ENCODE measurements around the gene RAB8B. TPM values are rescaled to one million over a fixed set of nuclear protein-coding genes. Genes with fewer than 3 reads are reported as not detected.

The RAB8B gene
- total RNA-seq (2014; rRNA removed; shearing (Covaris generic)), result 42.4 and 52.0 TPM in 2 replicates

GRCh38 chr15:63188926-63189871 is at the start of gene RAB8B:
RAB8B (plus strand) TSS chr15:63189606; CDS start chr15:63189625, 19 bp downstream.
- DNase-seq (ENCODE audit: low read depth), result peak; percentile 98

DNA sequence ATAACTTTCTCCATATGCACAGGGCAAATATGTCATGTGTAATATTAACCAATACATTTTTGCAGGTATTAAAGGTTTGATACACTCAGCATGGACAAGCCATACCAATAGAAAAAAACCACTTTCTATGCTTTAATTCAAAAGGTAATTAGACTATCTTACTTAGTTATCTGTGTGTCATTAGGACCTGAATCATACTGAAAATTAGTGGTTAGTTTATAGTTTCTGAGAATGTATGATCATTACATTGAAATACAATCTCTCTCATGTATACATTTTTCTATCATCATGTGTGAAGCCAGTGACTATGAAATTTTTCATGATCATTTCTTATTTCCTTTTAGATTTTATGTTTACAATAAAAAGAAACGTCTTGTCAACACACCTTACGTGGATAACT is 48.5 kb upstream of the RAB8B start:
- DNase-seq (ENCODE audit: low read depth), result no peak

DNA sequence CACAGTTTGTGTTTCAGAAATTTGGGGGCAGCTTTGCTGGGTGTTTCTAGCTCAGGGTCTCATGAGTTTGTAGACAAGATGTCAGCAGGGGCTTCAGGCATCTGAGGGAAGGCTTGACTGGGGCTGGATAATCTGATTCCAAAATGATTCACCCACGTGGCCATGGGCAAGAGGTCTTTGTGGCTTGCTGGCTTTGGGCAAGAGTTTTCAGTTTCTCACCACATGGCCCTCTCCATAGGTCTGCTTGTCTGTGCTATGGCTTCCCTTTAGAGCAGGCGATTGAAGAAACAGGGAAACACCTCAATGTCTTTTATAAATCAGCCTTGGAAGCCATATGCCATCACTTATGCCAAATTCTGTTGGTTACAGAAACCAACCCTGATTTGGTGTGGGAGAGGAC is 44.0 kb upstream of the RAB8B start:
- no peak for DNase-seq (ENCODE audit: low read depth)

DNA sequence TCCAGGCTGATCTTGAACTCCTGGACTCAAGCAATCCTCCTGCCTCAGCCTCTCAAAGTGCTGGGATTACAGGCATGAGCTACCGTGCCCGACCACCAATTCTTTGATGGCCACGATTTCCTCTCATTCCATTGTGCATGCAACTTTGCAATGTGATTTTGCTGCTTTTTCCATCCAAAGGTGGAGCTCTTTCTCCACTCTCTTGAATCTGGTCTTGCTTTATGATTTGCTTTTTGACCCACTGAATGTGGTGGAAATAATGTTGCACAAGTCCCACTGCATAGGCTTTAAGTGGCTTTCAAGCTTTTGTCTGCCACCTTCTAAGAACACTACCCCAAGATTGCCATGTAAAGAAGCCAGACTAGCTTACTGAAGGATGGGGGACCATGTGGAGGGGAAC is 42.7 kb upstream of the RAB8B start:
- peak; percentile 13 for DNase-seq (ENCODE audit: low read depth)

GRCh38 chr15:63151665-63152064 is 37.7 kb upstream of the RAB8B start:
- no peak for DNase-seq (ENCODE audit: low read depth)

DNA sequence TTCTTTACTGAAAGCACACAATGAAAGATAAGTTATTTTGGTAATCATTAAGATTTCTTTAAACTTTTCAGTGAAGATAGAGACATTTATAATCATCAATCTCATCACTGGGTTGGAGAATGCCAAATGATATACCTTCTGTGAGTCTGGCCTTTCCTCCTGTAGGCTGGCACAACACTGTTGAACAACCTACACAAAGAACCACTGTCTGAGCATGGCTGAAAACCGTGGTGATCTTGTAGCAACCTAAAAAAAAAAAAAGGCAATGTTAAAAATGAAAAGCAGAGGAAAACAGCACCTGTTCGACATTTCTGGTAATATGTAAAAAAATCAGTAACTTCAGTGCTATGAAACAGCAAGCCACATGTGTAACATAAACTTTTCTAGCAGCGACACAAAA is 33.9 kb upstream of the RAB8B start:
- no peak for DNase-seq (ENCODE audit: low read depth)

GRCh38 chr15:63156086-63156710 is 33.2 kb upstream of the RAB8B start:
- no peak for DNase-seq (ENCODE audit: low read depth)

DNA sequence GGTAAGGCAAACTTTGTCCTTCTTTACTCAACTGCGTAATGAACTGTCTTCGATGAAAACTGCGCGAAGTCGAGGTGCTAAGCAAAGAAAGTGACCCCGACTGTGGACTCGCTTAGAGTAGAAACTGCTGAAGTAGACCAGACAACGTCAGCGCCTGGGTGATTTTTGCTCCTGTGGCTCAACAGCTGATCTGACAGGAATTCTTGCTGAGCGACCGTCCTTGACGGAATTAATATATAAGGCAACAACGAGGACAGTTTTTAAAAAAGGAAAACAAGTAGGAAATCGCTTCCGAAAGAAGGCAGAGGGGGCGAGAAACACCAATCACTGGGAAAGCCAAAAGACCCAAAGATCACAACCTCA is 32.7 kb upstream of the RAB8B start:
- DNase-seq (ENCODE audit: low read depth), result peak; percentile 44

GRCh38 chr15:63157118-63157843 is 32.1 kb upstream of the RAB8B start, which contains the start of gene RPS27L:
RPS27L (minus strand) TSS chr15:63157477; CDS start chr15:63157405, 72 bp downstream.
- peak; percentile 91 for DNase-seq (ENCODE audit: low read depth)

DNA sequence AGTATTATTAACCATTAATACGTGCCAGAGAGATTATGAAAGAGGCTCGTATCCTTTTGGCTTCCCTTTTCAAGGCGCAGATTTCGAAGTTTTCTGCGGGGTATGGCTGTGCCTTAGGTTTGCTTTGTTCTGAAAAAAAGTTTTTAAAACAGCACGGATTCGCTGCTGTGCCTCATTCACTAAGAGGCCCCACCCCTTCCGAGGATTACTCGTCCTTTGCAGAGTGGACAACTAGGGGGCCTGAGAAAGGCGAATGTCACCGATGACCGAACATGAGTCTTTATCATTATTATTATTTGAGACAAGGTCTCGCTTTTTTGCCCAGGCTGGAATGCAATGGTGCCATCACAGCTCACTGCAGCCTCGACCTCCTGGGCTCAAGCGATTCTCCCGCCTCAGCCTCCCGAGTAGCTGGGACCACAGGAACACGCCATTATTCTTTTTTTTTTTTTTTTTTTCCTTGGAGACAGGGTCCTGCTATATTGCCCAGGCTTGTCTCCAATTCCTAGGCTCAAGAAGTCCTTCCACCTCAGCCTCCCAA is 31.4 kb upstream of the RAB8B start:
- peak; percentile 83 for DNase-seq (ENCODE audit: low read depth)

GRCh38 chr15:63160638-63161037 is 28.8 kb upstream of the RAB8B start:
- DNase-seq (ENCODE audit: low read depth), result no peak

DNA sequence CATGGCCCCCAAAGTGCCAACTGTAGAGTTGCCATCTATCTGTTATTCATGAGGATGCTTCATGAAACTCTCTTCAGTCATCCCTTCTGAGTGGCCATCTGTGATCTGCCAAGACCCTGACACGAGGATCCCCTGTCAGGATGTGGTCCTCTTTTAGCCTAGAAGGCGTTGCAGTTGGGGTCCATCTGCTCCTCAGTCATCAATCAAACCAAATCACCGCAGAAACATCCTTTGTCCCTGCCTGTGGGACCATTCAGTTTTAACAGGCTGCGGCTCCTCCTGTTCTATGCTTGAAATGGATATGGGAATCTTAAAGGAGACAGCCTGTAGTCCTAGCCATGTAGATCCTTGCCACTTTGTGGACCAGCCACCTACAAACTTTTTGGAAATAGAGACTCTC is 26.2 kb upstream of the RAB8B start:
- no peak for DNase-seq (ENCODE audit: low read depth)

DNA sequence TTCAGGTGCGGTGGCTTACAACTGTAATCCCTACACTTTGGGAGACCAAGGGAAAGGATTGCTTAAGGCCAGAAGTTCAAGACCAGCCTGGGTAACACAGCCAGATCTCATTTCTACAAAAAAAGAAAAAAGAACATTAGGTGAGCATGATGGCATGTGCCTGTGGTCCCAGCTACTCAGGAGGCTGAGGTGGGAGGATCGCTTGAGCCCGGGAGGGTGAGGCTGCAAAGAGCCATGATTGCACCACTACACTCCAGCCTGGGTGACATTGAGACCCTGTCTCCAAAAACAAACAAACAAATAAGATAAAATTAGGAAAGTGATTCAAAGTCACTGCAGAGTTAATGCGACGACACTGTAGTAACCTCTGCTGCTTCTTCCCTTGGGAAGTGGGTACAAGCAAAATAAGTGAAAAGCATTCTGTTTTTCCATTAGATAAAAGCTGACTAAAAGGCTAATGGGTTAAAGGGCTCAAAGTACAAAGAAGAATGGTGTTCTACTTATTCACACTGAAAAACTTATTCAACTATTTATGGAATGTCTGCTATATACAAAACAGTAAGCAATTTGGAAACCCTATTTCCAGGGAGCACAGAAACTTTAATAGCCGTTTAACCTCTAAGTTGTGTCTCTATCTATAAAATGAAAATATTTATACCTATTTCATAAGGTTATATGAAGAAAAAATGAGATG is 24.1 kb upstream of the RAB8B start:
- no peak for DNase-seq (ENCODE audit: low read depth)

DNA sequence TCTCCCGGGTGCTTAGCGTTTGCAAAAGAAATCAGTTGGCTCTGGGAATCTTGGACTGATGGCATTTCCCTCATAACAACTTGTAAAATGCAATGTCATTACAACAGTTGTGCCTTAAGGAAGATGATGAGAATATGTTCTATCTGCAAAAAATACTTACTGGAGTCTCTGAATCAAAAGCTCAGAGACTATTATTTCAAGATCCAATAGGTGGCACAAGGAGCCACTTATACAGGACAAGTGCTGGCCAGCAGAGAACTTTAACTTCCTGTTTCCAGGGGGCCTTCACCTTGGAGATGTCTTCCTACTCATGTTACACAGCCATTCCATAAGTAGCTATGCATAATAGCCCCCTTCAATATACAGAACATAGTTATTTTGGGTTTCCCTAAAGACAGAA is 23.2 kb upstream of the RAB8B start:
- peak; percentile 44 for DNase-seq (ENCODE audit: low read depth)

DNA sequence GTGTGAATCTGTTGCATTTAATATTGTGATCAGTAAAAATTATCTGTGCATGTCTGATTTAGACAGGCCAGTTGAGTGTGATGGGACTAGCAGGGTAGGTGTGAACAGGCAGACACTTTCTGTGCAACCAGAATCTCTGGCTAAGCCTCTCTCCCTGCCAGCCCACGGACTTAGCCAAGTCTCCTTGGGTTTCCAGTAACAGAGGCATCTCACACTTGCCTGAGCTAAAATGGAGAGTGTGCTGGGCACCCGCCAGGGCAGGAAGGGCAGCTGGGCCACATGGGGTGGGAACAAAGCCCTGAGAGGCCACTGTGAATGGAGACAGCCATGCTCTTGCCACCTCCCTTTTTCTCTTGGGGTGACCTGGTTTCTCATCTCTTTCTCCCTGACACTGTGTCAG is 19.6 kb upstream of the RAB8B start:
- no peak for DNase-seq (ENCODE audit: low read depth)

DNA sequence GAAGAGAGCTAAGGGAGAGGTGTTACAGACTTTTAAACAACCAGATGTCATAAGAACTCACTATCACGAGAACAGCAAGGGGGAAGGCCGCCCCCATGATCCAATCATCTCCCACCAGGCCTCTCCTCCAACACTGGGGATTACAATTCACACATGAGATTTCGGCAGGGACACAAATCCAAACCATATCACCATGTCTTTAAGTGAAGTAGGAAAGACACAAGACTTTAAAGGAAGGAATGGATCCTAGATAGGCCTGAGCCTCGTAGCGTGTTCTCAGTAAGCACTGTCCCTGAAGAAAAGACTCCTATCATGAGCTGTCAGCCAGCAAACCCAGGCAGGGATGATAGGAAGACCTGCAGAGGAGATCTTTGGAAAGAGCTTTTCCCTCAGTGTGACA is 17.0 kb upstream of the RAB8B start:
- DNase-seq (ENCODE audit: low read depth), result no peak

- no peak for DNase-seq (ENCODE audit: low read depth)
Measured at GRCh38 chr15:63172851-63173451, 16.5 kb upstream of the RAB8B start.

GRCh38 chr15:63176302-63176701 is 13.1 kb upstream of the RAB8B start:
- DNase-seq (ENCODE audit: low read depth), result peak; percentile 48

DNA sequence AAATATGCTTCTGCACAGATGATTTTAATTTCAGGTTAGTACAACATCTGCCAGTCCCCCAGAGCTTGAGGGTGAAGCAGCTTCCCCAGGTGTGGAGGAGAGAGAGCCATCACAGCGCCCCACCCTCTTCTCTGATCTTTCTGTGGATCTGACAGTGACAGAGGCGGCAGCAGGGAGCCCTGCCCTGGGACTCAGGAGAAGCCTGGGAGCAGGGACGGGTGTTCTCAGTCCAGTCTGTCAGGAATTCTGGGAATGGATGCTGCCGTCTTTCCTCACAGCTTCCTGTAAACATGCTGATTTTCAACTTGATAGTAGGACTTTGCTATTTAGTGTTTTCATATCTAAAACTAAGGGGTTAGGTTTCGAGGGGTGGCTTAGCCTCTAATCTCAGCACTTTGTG is 11.4 kb upstream of the RAB8B start:
- no peak for DNase-seq (ENCODE audit: low read depth)

- no peak for DNase-seq (ENCODE audit: low read depth)
Measured at GRCh38 chr15:63180746-63181145, 8.7 kb upstream of the RAB8B start.

- DNase-seq (ENCODE audit: low read depth), result no peak
Measured at GRCh38 chr15:63181648-63182047, 7.8 kb upstream of the RAB8B start.

All from RPMI7951 (cell line).